IPS-20b (cell line): ENCODE data around the gene B3GALNT2.

Source experiments
- H3K27ac ChIP-seq: one replicate; pipeline ENCODE4 v1.5.1; 2013; ENCODE audit warnings: low read length
- H3K27me3 ChIP-seq: 2 replicates; pipeline ENCODE4 v1.6.1; 2013; ENCODE audit warnings: mild to moderate bottlenecking, low read length, inconsistent platforms; ENCODE audit not compliant: insufficient read depth
- H3K36me3 ChIP-seq: 2 replicates; pipeline ENCODE4 v1.6.1; 2013; ENCODE audit warnings: low read depth, mild to moderate bottlenecking, inconsistent platforms, low read length, moderate library complexity; ENCODE audit not compliant: insufficient read depth
- H3K4me1 ChIP-seq: 2 replicates; pipeline ENCODE4 v1.6.1; 2013; ENCODE audit warnings: mild to moderate bottlenecking, control low read depth, inconsistent platforms, low read length, moderate library complexity; ENCODE audit not compliant: insufficient read depth
- H3K4me3 ChIP-seq: 2 replicates; pipeline ENCODE4 v1.5.1; 2013; ENCODE audit warnings: mild to moderate bottlenecking, low read length, inconsistent platforms
- H3K9ac ChIP-seq: 2 replicates; pipeline ENCODE4 v1.6.1; 2013; ENCODE audit warnings: low read depth, mild to moderate bottlenecking, inconsistent platforms, low read length, moderate library complexity
- H3K9me3 ChIP-seq: 2 replicates; pipeline ENCODE4 v1.6.1; 2013; ENCODE audit warnings: mild to moderate bottlenecking, low read depth, low read length, inconsistent platforms; ENCODE audit not compliant: insufficient read depth

Gene B3GALNT2

GRCh38 chr1:235402457-235403200 lies 101.6 kb downstream of the B3GALNT2 start:
- Histone ChIP-seq H3K4me3 (no peak overlapping the region), H3K4me1 (no peaks in the 10 kb centered on the region), H3K9ac (no peak overlapping the region), H3K27me3 (no peaks in the 10 kb centered on the region), H3K36me3 (peaks cover 3% of the 10 kb centered on the region; the same call in 1 of the 2 replicates), H3K27ac (no peak overlapping the region), H3K9me3 (no peaks in the 10 kb centered on the region)

GRCh38 chr1:235401251-235401650 lies 103.0 kb downstream of the B3GALNT2 start:
- no peak overlapping the region for H3K27ac ChIP-seq
- no peak overlapping the region for H3K9ac ChIP-seq
- H3K4me1 ChIP-seq: no peaks in the 10 kb centered on the region
- H3K4me3 ChIP-seq: no peak overlapping the region
- H3K27me3 ChIP-seq: no peaks in the 10 kb centered on the region
- H3K36me3 ChIP-seq: peaks cover 3% of the 10 kb centered on the region; the same call in 1 of the 2 replicates
- no peaks in the 10 kb centered on the region for H3K9me3 ChIP-seq
